Measurements from ENCODE around the gene PCDH12. TPM values are rescaled to one million over a fixed set of nuclear protein-coding genes. Genes with fewer than 3 reads are reported as not detected.

The PCDH12 gene
- polyA plus RNA-seq, 1 donor (not counting 4 experiments of a cell fraction or from before 2014, with no cell fraction given): 0.01 TPM

DNA sequence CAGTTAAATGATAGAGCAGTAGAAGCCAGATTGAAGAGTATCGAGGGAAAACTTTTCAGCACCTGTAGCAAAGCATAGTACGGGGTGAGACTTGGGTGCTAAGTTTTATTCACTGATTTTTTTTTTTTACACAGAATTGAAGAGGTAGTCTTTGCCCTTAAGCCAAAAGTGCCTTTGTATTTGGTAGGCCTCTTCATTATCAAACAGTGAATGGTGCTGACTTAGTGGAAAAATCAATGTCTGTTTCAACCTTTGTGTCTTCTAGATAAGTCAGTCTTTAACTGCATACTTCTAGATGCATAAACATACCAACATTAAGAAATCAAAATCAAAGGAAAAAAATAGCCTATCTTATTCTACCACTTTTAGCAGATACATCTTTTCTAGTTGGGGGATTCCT lies 24.6 kb upstream of the PCDH12 start:
- Histone ChIP-seq H3K4me1 (ENCODE audit: control insufficient read depth, extremely low read depth, insufficient read depth, low read length) (no peaks in the 10 kb centered on the region), H3K36me3 (ENCODE audit: control insufficient read depth in 2 of 2, extremely low read depth in 1 of 2, insufficient read depth in 2 of 2, low read length in 2 of 2) (peaks cover 33 to 35% of the 10 kb centered on the region in 2 experiments), H3K9me3 (ENCODE audit: control insufficient read depth, low read depth, low read length) (no peaks in the 10 kb centered on the region), H3K9ac (ENCODE audit: control insufficient read depth, extremely low read depth, insufficient read depth, low read length) (no peak overlapping the region), H3K27ac (ENCODE audit: control insufficient read depth, insufficient read depth, low read length) (no peak overlapping the region), H3K27me3 (ENCODE audit: control insufficient read depth, extremely low read depth, insufficient read depth, low read length) (no peaks in the 10 kb centered on the region), H3K9me1 (ENCODE audit: control insufficient read depth, extremely low read depth, insufficient read depth, low read length) (peaks cover 2% of the 10 kb centered on the region), H4K20me1 (ENCODE audit: control insufficient read depth, extremely low read depth, insufficient read depth, low read length) (no peaks in the 10 kb centered on the region), H3K4me2 (ENCODE audit: control insufficient read depth, extremely low read depth, insufficient read depth, low read depth, low read length) (no peak overlapping the region), H3K79me2 (ENCODE audit: control insufficient read depth, insufficient read depth, low read length) (peaks cover 4% of the 10 kb centered on the region), H3K4me3 (ENCODE audit: control insufficient read depth in 2 of 3, extremely low read depth in 1 of 3, insufficient read depth in 2 of 3, low read depth in 1 of 3, low read length in 3 of 3) (no peak overlapping the region), H2AFZ (ENCODE audit: control insufficient read depth, low read length) (no peak overlapping the region)
- no peak for DNase-seq (ENCODE audit: low read depth, low spot score)
- dilution Hi-C loops (cut with MboI; ENCODE audit: extremely low pct_ligation_motif_present, low sequenced_read_pairs): no loop called here
- no peak for FAIRE-seq
- TF ChIP-seq, protein P1, sequence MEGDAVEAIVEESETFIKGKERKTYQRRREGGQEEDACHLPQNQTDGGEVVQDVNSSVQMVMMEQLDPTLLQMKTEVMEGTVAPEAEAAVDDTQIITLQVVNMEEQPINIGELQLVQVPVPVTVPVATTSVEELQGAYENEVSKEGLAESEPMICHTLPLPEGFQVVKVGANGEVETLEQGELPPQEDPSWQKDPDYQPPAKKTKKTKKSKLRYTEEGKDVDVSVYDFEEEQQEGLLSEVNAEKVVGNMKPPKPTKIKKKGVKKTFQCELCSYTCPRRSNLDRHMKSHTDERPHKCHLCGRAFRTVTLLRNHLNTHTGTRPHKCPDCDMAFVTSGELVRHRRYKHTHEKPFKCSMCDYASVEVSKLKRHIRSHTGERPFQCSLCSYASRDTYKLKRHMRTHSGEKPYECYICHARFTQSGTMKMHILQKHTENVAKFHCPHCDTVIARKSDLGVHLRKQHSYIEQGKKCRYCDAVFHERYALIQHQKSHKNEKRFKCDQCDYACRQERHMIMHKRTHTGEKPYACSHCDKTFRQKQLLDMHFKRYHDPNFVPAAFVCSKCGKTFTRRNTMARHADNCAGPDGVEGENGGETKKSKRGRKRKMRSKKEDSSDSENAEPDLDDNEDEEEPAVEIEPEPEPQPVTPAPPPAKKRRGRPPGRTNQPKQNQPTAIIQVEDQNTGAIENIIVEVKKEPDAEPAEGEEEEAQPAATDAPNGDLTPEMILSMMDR (optimal IDR thresholded peaks at IDR 0.05 in 1 of 3, IDR thresholded peaks at IDR 0.05 in 1 of 3, conservative IDR thresholded peaks at IDR 0.05 in 1 of 3; ENCODE audit: extremely low read depth in 1 of 3, insufficient read depth in 2 of 3, low read length in 3 of 3): no peak
- TF ChIP-seq EZH2 (IDR thresholded peaks at IDR 0.05; ENCODE audit: low read length): no peak

DNA sequence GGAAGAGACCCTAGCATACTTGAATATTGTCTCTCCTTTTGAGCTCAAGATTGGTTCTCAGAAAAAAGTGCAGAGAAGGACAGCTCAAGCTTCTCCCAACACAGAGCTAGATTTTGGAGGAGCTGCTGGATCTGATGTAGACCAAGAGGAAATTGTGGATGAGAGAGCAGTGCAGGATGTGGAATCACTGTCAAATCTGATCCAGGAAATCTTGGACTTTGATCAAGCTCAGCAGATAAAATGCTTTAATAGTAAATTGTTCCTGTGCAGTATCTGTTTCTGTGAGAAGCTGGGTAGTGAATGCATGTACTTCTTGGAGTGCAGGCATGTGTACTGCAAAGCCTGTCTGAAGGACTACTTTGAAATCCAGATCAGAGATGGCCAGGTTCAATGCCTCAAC lies 20.4 kb upstream of the PCDH12 start:
- dilution Hi-C loops (cut with MboI; ENCODE audit: extremely low pct_ligation_motif_present, low sequenced_read_pairs): no loop called here
- no peak overlapping the region for H3K4me3 ChIP-seq (ENCODE audit: control insufficient read depth in 2 of 3, extremely low read depth in 1 of 3, insufficient read depth in 2 of 3, low read depth in 1 of 3, low read length in 3 of 3)
- H2AFZ ChIP-seq (ENCODE audit: control insufficient read depth, low read length): no peak overlapping the region
- peaks cover 2% of the 10 kb centered on the region for H3K9me1 ChIP-seq (ENCODE audit: control insufficient read depth, extremely low read depth, insufficient read depth, low read length)
- DNase-seq (ENCODE audit: low read depth, low spot score) (no peak), FAIRE-seq (no peak)
- no peak overlapping the region for H3K9ac ChIP-seq (ENCODE audit: control insufficient read depth, extremely low read depth, insufficient read depth, low read length)
- no peak for TF ChIP-seq EZH2 (IDR thresholded peaks at IDR 0.05; ENCODE audit: low read length)
- TF ChIP-seq, protein P1 (optimal IDR thresholded peaks at IDR 0.05 in 1 of 3, IDR thresholded peaks at IDR 0.05 in 1 of 3, conservative IDR thresholded peaks at IDR 0.05 in 1 of 3; ENCODE audit: extremely low read depth in 1 of 3, insufficient read depth in 2 of 3, low read length in 3 of 3): no peak
- peaks cover 39 to 40% of the 10 kb centered on the region in 2 experiments for H3K36me3 ChIP-seq (ENCODE audit: control insufficient read depth in 2 of 2, extremely low read depth in 1 of 2, insufficient read depth in 2 of 2, low read length in 2 of 2)
- H3K27ac ChIP-seq (ENCODE audit: control insufficient read depth, insufficient read depth, low read length): no peak overlapping the region
- H3K9me3 ChIP-seq (ENCODE audit: control insufficient read depth, low read depth, low read length): no peaks in the 10 kb centered on the region
- no peaks in the 10 kb centered on the region for H3K27me3 ChIP-seq (ENCODE audit: control insufficient read depth, extremely low read depth, insufficient read depth, low read length)
- H3K4me1 ChIP-seq (ENCODE audit: control insufficient read depth, extremely low read depth, insufficient read depth, low read length): peaks cover 13% of the 10 kb centered on the region
- H4K20me1 ChIP-seq (ENCODE audit: control insufficient read depth, extremely low read depth, insufficient read depth, low read length): no peaks in the 10 kb centered on the region
- no peak overlapping the region for H3K4me2 ChIP-seq (ENCODE audit: control insufficient read depth, extremely low read depth, insufficient read depth, low read depth, low read length)
- H3K79me2 ChIP-seq (ENCODE audit: control insufficient read depth, insufficient read depth, low read length): peaks cover 9% of the 10 kb centered on the region

All from keratinocyte (primary cell).